ENCODE measurements around the gene TLE5. TPM values are rescaled to one million over a fixed set of nuclear protein-coding genes. Genes with fewer than 3 reads are reported as not detected.

TLE5 gene
- polyA plus RNA-seq, 2 of the 4 experiments (the other 2 are of a cell fraction): 171 to 216 TPM

DNA sequence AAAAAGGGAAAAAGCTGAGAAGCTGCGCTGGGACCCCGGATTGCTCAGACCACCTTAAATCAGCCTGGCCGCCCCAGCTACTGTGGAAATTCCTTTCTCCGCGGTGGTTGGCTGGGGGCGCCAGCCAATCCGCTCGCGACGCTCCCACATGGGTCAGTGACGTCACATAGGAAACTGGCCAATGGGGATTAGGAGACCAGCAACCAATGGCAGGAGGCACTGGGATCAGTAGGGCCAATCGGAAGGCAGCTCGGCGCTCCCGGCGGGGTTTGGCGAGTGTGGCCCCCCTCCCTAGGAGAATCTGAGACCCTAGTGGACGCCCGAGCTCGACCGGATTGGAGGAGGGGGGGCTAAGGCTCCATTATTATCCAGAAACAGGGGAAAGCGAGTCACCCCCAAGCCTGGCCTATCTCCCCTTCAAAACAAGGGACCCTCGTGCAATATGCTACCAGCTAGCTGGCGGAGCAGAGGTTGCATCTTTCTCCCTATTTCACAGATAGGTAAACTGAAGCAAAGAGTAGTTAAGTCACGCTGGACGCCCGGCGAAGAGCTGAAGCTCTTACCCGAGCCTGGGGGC is 26.7 kb downstream of the TLE5 start (continued):
- TF ChIP-seq, protein P1, sequence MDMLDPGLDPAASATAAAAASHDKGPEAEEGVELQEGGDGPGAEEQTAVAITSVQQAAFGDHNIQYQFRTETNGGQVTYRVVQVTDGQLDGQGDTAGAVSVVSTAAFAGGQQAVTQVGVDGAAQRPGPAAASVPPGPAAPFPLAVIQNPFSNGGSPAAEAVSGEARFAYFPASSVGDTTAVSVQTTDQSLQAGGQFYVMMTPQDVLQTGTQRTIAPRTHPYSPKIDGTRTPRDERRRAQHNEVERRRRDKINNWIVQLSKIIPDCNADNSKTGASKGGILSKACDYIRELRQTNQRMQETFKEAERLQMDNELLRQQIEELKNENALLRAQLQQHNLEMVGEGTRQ (IDR thresholded peaks at IDR 0.05): peak; percentile 60
- TF ChIP-seq, protein P2, sequence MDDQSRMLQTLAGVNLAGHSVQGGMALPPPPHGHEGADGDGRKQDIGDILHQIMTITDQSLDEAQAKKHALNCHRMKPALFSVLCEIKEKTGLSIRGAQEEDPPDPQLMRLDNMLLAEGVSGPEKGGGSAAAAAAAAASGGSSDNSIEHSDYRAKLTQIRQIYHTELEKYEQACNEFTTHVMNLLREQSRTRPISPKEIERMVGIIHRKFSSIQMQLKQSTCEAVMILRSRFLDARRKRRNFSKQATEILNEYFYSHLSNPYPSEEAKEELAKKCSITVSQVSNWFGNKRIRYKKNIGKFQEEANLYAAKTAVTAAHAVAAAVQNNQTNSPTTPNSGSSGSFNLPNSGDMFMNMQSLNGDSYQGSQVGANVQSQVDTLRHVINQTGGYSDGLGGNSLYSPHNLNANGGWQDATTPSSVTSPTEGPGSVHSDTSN (IDR thresholded peaks at IDR 0.05): 0 out of 2 replicates have a peak, but pooled peaks have one; percentile 58
- no peak for TF ChIP-seq EP300 (IDR thresholded peaks at IDR 0.05)
- TF ChIP-seq CHD2 (IDR thresholded peaks at IDR 0.05; ENCODE audit: low read length, partially characterized antibody): no peak
- no peak for TF ChIP-seq KDM1A (IDR thresholded peaks at IDR 0.05; ENCODE audit: low read depth)
- peak; percentile 90 for TF ChIP-seq HDAC2 (IDR thresholded peaks at IDR 0.05)
- no peak for TF ChIP-seq NR3C1 (IDR thresholded peaks at IDR 0.05)
- TF ChIP-seq SREBF2 (IDR thresholded peaks at IDR 0.05): no peak
- TF ChIP-seq TP53 (CRISPR knock-in tag; IDR thresholded peaks at IDR 0.05): no peak
- TF ChIP-seq ZSCAN20 (CRISPR knock-in tag; IDR thresholded peaks at IDR 0.05): no peak
- TF ChIP-seq ZC3H11A (IDR thresholded peaks at IDR 0.05): no peak
- TF ChIP-seq, protein P3, sequence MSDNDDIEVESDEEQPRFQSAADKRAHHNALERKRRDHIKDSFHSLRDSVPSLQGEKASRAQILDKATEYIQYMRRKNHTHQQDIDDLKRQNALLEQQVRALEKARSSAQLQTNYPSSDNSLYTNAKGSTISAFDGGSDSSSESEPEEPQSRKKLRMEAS (IDR thresholded peaks at IDR 0.05): no peak; the same call in 1 of the 2 replicates
- no peak for TF ChIP-seq JUNB (IDR thresholded peaks at IDR 0.05)
- TF ChIP-seq NPAS2 (CRISPR knock-in tag; IDR thresholded peaks at IDR 0.05; ENCODE audit: borderline replicate concordance): no peak
- TF ChIP-seq, protein P4, sequence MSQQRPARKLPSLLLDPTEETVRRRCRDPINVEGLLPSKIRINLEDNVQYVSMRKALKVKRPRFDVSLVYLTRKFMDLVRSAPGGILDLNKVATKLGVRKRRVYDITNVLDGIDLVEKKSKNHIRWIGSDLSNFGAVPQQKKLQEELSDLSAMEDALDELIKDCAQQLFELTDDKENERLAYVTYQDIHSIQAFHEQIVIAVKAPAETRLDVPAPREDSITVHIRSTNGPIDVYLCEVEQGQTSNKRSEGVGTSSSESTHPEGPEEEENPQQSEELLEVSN (IDR thresholded peaks at IDR 0.05; ENCODE audit: borderline replicate concordance, low read depth): no peak
- TF ChIP-seq KDM5A (IDR thresholded peaks at IDR 0.05): no peak
- TF ChIP-seq, protein P5, sequence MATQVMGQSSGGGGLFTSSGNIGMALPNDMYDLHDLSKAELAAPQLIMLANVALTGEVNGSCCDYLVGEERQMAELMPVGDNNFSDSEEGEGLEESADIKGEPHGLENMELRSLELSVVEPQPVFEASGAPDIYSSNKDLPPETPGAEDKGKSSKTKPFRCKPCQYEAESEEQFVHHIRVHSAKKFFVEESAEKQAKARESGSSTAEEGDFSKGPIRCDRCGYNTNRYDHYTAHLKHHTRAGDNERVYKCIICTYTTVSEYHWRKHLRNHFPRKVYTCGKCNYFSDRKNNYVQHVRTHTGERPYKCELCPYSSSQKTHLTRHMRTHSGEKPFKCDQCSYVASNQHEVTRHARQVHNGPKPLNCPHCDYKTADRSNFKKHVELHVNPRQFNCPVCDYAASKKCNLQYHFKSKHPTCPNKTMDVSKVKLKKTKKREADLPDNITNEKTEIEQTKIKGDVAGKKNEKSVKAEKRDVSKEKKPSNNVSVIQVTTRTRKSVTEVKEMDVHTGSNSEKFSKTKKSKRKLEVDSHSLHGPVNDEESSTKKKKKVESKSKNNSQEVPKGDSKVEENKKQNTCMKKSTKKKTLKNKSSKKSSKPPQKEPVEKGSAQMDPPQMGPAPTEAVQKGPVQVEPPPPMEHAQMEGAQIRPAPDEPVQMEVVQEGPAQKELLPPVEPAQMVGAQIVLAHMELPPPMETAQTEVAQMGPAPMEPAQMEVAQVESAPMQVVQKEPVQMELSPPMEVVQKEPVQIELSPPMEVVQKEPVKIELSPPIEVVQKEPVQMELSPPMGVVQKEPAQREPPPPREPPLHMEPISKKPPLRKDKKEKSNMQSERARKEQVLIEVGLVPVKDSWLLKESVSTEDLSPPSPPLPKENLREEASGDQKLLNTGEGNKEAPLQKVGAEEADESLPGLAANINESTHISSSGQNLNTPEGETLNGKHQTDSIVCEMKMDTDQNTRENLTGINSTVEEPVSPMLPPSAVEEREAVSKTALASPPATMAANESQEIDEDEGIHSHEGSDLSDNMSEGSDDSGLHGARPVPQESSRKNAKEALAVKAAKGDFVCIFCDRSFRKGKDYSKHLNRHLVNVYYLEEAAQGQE (IDR thresholded peaks at IDR 0.05): no peak
- TF ChIP-seq, protein P6, sequence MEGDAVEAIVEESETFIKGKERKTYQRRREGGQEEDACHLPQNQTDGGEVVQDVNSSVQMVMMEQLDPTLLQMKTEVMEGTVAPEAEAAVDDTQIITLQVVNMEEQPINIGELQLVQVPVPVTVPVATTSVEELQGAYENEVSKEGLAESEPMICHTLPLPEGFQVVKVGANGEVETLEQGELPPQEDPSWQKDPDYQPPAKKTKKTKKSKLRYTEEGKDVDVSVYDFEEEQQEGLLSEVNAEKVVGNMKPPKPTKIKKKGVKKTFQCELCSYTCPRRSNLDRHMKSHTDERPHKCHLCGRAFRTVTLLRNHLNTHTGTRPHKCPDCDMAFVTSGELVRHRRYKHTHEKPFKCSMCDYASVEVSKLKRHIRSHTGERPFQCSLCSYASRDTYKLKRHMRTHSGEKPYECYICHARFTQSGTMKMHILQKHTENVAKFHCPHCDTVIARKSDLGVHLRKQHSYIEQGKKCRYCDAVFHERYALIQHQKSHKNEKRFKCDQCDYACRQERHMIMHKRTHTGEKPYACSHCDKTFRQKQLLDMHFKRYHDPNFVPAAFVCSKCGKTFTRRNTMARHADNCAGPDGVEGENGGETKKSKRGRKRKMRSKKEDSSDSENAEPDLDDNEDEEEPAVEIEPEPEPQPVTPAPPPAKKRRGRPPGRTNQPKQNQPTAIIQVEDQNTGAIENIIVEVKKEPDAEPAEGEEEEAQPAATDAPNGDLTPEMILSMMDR (IDR thresholded peaks at IDR 0.05): no peak
- TF ChIP-seq PHF8 (IDR thresholded peaks at IDR 0.05; ENCODE audit: borderline replicate concordance, low read depth): no peak
